Measurements from ENCODE around the gene DCTN4. TPM values are rescaled to one million over a fixed set of nuclear protein-coding genes. Genes with fewer than 3 reads are reported as not detected.
A peak's percentile ranks its signal among the peaks of the same experiment; 100 is the strongest.

DCTN4 gene
- total and polyA plus RNA-seq, 2 experiments from 2014 or later, result 15.4 to 41.8 TPM

DNA sequence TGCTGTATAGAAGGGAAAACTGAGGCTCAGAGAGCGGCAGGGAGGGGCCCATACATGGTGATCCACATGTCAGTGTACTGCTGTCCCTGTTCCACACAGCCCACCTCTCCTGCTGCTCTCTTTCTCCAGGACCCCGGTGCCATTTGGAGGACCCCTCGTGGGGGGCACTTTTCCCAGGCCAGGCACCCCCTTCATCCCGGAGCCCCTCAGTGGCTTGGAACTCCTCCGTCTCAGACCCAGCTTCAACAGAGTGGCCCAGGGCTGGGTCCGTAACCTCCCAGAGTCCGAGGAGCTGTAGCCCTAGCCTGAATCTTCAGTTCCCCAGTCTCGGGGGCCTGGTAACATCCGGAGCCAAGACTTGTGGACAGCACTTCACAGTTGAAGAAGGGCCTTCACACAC lies 82.2 kb downstream of the DCTN4 start (continued):
- TF ChIP-seq ZNF331 (CRISPR knock-in tag; IDR thresholded peaks at IDR 0.05; ENCODE audit: low read depth) (no peak), EZH2 (IDR thresholded peaks at IDR 0.05; ENCODE audit: low read depth, unreplicated experiment) (no peak)
- TF ChIP-seq, protein P1, sequence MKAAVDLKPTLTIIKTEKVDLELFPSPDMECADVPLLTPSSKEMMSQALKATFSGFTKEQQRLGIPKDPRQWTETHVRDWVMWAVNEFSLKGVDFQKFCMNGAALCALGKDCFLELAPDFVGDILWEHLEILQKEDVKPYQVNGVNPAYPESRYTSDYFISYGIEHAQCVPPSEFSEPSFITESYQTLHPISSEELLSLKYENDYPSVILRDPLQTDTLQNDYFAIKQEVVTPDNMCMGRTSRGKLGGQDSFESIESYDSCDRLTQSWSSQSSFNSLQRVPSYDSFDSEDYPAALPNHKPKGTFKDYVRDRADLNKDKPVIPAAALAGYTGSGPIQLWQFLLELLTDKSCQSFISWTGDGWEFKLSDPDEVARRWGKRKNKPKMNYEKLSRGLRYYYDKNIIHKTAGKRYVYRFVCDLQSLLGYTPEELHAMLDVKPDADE (IDR thresholded peaks at IDR 0.05), result no peak

DNA sequence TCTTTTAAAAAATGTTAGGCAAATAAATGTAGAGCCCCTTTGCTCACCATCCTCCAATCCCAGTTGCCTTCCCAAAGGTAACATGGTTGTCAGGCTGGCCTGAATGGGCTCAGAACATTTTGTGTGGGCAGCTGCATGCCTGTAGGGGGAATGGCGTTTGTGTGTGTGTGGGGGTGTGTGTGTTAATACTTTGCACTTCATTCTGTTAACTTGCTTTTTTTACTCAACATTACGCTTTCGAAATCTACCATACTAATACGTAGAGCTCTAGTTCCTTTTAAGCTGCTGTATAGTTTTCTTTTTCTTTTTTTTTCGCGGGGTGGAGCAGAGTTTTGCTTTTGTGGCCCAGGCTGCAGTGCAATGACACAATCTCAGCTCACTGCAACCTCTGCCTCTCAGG lies 83.7 kb downstream of the DCTN4 start:
- H3K4me1 ChIP-seq (ENCODE audit: insufficient read depth), result peaks cover 23% of the 10 kb centered on the region
- Mint-ChIP-seq H3K27ac (0 out of 2 replicates have a peak overlapping the region, but pooled peaks have one; percentile 66), H3K36me3 (ENCODE audit: low read depth) (peaks cover 40% of the 10 kb centered on the region), H3K27me3 (ENCODE audit: insufficient read depth, low read depth, poor library complexity) (peaks cover 2% of the 10 kb centered on the region), H3K4me3 (no peak overlapping the region; the same call in 2 of the 3 replicates), H3K9me3 (0 out of 3 replicates have a peak, but pooled peaks cover 2% of the 10 kb centered on the region), H3K4me1 (peaks cover 32% of the 10 kb centered on the region)
- no peak overlapping the region for H3K4me3 ChIP-seq
- H3K27me3 ChIP-seq (ENCODE audit: insufficient read depth), result no peaks in the 10 kb centered on the region
- no peaks in the 10 kb centered on the region for H3K9me2 ChIP-seq (ENCODE audit: insufficient read depth)
- no peak overlapping the region for H2AFZ ChIP-seq
- H3K36me3 ChIP-seq (ENCODE audit: insufficient read depth), result no peaks in the 10 kb centered on the region
- peaks cover 19% of the 10 kb centered on the region for H3K79me2 ChIP-seq (replicated peaks; ENCODE audit: insufficient read depth)
- no peak for TF ChIP-seq ZNF331 (CRISPR knock-in tag; IDR thresholded peaks at IDR 0.05; ENCODE audit: low read depth)
- TF ChIP-seq JUNB (IDR thresholded peaks at IDR 0.05; ENCODE audit: unreplicated experiment), result no peak
- TF ChIP-seq EZH2 (IDR thresholded peaks at IDR 0.05; ENCODE audit: low read depth, unreplicated experiment), result no peak
- TF ChIP-seq, protein P2, sequence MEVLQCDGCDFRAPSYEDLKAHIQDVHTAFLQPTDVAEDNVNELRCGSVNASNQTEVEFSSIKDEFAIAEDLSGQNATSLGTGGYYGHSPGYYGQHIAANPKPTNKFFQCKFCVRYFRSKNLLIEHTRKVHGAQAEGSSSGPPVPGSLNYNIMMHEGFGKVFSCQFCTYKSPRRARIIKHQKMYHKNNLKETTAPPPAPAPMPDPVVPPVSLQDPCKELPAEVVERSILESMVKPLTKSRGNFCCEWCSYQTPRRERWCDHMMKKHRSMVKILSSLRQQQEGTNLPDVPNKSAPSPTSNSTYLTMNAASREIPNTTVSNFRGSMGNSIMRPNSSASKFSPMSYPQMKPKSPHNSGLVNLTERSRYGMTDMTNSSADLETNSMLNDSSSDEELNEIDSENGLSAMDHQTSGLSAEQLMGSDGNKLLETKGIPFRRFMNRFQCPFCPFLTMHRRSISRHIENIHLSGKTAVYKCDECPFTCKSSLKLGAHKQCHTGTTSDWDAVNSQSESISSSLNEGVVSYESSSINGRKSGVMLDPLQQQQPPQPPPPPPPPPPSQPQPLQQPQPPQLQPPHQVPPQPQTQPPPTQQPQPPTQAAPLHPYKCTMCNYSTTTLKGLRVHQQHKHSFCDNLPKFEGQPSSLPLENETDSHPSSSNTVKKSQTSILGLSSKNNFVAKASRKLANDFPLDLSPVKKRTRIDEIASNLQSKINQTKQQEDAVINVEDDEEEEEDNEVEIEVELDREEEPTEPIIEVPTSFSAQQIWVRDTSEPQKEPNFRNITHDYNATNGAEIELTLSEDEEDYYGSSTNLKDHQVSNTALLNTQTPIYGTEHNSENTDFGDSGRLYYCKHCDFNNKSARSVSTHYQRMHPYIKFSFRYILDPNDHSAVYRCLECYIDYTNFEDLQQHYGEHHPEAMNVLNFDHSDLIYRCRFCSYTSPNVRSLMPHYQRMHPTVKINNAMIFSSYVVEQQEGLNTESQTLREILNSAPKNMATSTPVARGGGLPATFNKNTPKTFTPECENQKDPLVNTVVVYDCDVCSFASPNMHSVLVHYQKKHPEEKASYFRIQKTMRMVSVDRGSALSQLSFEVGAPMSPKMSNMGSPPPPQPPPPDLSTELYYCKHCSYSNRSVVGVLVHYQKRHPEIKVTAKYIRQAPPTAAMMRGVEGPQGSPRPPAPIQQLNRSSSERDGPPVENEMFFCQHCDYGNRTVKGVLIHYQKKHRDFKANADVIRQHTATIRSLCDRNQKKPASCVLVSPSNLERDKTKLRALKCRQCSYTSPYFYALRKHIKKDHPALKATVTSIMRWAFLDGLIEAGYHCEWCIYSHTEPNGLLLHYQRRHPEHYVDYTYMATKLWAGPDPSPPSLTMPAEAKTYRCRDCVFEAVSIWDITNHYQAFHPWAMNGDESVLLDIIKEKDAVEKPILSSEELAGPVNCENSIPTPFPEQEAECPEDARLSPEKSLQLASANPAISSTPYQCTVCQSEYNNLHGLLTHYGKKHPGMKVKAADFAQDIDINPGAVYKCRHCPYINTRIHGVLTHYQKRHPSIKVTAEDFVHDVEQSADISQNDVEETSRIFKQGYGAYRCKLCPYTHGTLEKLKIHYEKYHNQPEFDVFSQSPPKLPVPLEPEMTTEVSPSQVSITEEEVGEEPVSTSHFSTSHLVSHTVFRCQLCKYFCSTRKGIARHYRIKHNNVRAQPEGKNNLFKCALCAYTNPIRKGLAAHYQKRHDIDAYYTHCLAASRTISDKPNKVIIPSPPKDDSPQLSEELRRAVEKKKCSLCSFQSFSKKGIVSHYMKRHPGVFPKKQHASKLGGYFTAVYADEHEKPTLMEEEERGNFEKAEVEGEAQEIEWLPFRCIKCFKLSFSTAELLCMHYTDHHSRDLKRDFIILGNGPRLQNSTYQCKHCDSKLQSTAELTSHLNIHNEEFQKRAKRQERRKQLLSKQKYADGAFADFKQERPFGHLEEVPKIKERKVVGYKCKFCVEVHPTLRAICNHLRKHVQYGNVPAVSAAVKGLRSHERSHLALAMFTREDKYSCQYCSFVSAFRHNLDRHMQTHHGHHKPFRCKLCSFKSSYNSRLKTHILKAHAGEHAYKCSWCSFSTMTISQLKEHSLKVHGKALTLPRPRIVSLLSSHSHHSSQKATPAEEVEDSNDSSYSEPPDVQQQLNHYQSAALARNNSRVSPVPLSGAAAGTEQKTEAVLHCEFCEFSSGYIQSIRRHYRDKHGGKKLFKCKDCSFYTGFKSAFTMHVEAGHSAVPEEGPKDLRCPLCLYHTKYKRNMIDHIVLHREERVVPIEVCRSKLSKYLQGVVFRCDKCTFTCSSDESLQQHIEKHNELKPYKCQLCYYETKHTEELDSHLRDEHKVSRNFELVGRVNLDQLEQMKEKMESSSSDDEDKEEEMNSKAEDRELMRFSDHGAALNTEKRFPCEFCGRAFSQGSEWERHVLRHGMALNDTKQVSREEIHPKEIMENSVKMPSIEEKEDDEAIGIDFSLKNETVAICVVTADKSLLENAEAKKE (CRISPR knock-in tag; IDR thresholded peaks at IDR 0.05), result no peak
- TF ChIP-seq, protein P3, sequence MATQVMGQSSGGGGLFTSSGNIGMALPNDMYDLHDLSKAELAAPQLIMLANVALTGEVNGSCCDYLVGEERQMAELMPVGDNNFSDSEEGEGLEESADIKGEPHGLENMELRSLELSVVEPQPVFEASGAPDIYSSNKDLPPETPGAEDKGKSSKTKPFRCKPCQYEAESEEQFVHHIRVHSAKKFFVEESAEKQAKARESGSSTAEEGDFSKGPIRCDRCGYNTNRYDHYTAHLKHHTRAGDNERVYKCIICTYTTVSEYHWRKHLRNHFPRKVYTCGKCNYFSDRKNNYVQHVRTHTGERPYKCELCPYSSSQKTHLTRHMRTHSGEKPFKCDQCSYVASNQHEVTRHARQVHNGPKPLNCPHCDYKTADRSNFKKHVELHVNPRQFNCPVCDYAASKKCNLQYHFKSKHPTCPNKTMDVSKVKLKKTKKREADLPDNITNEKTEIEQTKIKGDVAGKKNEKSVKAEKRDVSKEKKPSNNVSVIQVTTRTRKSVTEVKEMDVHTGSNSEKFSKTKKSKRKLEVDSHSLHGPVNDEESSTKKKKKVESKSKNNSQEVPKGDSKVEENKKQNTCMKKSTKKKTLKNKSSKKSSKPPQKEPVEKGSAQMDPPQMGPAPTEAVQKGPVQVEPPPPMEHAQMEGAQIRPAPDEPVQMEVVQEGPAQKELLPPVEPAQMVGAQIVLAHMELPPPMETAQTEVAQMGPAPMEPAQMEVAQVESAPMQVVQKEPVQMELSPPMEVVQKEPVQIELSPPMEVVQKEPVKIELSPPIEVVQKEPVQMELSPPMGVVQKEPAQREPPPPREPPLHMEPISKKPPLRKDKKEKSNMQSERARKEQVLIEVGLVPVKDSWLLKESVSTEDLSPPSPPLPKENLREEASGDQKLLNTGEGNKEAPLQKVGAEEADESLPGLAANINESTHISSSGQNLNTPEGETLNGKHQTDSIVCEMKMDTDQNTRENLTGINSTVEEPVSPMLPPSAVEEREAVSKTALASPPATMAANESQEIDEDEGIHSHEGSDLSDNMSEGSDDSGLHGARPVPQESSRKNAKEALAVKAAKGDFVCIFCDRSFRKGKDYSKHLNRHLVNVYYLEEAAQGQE (IDR thresholded peaks at IDR 0.05; ENCODE audit: unreplicated experiment), result no peak
- TF ChIP-seq, protein P4, sequence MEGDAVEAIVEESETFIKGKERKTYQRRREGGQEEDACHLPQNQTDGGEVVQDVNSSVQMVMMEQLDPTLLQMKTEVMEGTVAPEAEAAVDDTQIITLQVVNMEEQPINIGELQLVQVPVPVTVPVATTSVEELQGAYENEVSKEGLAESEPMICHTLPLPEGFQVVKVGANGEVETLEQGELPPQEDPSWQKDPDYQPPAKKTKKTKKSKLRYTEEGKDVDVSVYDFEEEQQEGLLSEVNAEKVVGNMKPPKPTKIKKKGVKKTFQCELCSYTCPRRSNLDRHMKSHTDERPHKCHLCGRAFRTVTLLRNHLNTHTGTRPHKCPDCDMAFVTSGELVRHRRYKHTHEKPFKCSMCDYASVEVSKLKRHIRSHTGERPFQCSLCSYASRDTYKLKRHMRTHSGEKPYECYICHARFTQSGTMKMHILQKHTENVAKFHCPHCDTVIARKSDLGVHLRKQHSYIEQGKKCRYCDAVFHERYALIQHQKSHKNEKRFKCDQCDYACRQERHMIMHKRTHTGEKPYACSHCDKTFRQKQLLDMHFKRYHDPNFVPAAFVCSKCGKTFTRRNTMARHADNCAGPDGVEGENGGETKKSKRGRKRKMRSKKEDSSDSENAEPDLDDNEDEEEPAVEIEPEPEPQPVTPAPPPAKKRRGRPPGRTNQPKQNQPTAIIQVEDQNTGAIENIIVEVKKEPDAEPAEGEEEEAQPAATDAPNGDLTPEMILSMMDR (conservative IDR thresholded peaks at IDR 0.05; ENCODE audit: low read depth in 2 of 2), result no peak
- no peak for TF ChIP-seq EZH2phosphoT487 (IDR thresholded peaks at IDR 0.05; ENCODE audit: unreplicated experiment)
- TF ChIP-seq NANOG (IDR thresholded peaks at IDR 0.05; ENCODE audit: borderline replicate concordance), result no peak
- no peak for TF ChIP-seq STAT1 (IDR thresholded peaks at IDR 0.05; ENCODE audit: unreplicated experiment)
- no peak for TF ChIP-seq ZNF114 (CRISPR knock-in tag; IDR thresholded peaks at IDR 0.05)
- H3F3A ChIP-seq (replicated peaks; ENCODE audit: low read depth), result peaks cover 21% of the 10 kb centered on the region
- H3K4me2 ChIP-seq, result no peak overlapping the region
- H3K27ac ChIP-seq (ENCODE audit: low read depth), result no peak overlapping the region
- DNase-seq (ENCODE audit: low spot score) (no peak), ATAC-seq (no peak)
- H4K20me1 ChIP-seq (replicated peaks; ENCODE audit: insufficient read depth), result no peaks in the 10 kb centered on the region
